Lung (tissue), 12 donors: ENCODE measurements around the gene ABCC11. TPM values are rescaled to one million over a fixed set of nuclear protein-coding genes. Genes with fewer than 3 reads are reported as not detected.

Experiments used
- ATAC-seq: fragments of 200-7000 bp; cut with Tn5 transposase; one replicate; pipeline ENCODE4 v1.9.1; 2020; ENCODE audit warnings: moderate number of reproducible peaks; ENCODE audit not compliant: insufficient read depth, low FRiP score
- DNase-seq, 3 donors: peaks; one replicate each; pipeline ENCODE4 v3.0.0-alpha.2; 2013 to 2017
- H3K27ac ChIP-seq, 2 donors: one replicate each; pipeline ENCODE4 v1.5.1; 2013; ENCODE audit warnings: mild to moderate bottlenecking in 2 of 2, moderate library complexity in 2 of 2, control low read depth in 1 of 2, inconsistent platforms in 1 of 2, low read depth in 1 of 2, low read length in 1 of 2
- H3K27me3 ChIP-seq, 3 donors: one replicate each; pipeline ENCODE4 v1.5.1; 2013; ENCODE audit warnings: low read length in 2 of 3; ENCODE audit not compliant: control insufficient read depth in 3 of 3, insufficient read depth in 3 of 3
- H3K36me3 ChIP-seq, 4 donors: one replicate each; pipeline ENCODE4 v1.5.1; 2013; ENCODE audit warnings: low read length in 4 of 4, mild to moderate bottlenecking in 1 of 4, moderate library complexity in 1 of 4; ENCODE audit not compliant: control insufficient read depth in 4 of 4, insufficient read depth in 4 of 4
- H3K4me1 ChIP-seq, 5 donors: one replicate each; pipeline ENCODE4 v1.5.1; 2013; ENCODE audit warnings: low read length in 5 of 5, mild to moderate bottlenecking in 2 of 5, moderate library complexity in 1 of 5; ENCODE audit not compliant: control insufficient read depth in 5 of 5, insufficient read depth in 5 of 5
- H3K4me3 ChIP-seq: one replicate; pipeline ENCODE4 v1.5.1; 2013; ENCODE audit warnings: mild to moderate bottlenecking, control low read depth, moderate library complexity
- H3K9ac ChIP-seq, 2 donors: one replicate each; pipeline ENCODE4 v1.5.1; 2013; ENCODE audit warnings: low read length in 2 of 2, control low read depth in 1 of 2; ENCODE audit not compliant: insufficient read depth in 1 of 2
- H3K9me3 ChIP-seq, 4 donors: one replicate each; pipeline ENCODE4 v1.5.1; 2013; ENCODE audit warnings: low read length in 3 of 4, mild to moderate bottlenecking in 1 of 4, moderate library complexity in 1 of 4; ENCODE audit not compliant: control insufficient read depth in 4 of 4, insufficient read depth in 3 of 4
- WGBS, 2 donors: extraction: QIAGEN DNeasy Blood & Tissue Kit; methylation state at CpG; one replicate each; pipeline ENCODE4 v1.1.7; 2013; 5-methylcytosine and 5-hydroxymethylcytosine counted together
- polyA plus RNA-seq, 2 donors: library from polyadenylated mRNA; stranded (reverse); fragments of 200-250 nt; gene quantifications; one replicate each; pipeline ENCODE4 v1.2.1, GENCODE V29; 2013
- total RNA-seq, 2 donors: library from RNA; depleted of rRNA in 1 of 2; stranded (reverse); fragments of >200 nt in 1 of 2; gene quantifications; one replicate each; pipeline ENCODE4 v1.2.1, GENCODE V29; 2014 to 2021
- TF ChIP-seq, protein P1 (sequence below): IDR thresholded peaks from 2 replicates; pipeline ENCODE4 v1.5.1; 2012; ENCODE audit warnings: mild to moderate bottlenecking; ENCODE audit errors: control extremely low read depth, extremely low read depth
- donor health status: control.
- donor health status: control.
- donor health status: Bipolar disorder and iron deficiency.
- donor health status: healthy.
- donor health status: DM: yes; HTN: yes; CAD: no.

The ABCC11 gene
- total and polyA plus RNA-seq, 4 donors = 0.08 to 1.3 (median 0.25) TPM

DNA sequence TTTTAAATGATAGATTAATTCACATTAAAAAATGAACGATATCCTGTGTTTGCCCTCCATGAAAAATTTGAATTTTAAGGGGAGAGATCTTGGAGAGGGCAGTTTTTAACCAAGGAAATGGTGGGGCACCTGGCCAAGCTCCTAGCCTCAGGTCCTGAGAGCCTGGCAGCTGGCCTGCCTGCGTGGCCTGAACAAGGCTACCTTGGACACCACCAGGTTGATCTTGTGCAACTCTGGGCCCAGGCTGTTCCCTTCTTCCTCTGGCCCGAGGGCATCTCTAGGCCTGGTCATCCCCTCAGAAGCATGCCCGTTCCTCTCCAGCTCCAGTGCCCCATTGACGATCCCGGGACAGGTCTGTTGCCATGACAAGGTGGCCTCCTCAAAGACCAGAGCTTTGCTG lies 36.6 kb downstream of the ABCC11 start:
- ATAC-seq = no peak
- H3K4me3 ChIP-seq = no peak overlapping the region
- H3K27me3 ChIP-seq = no peaks in the 10 kb centered on the region
- H3K27ac ChIP-seq = no peak overlapping the region
- no peak for DNase-seq
- H3K9me3 ChIP-seq = no peaks in the 10 kb centered on the region
- no peaks in the 10 kb centered on the region for H3K4me1 ChIP-seq
- TF ChIP-seq, protein P1, sequence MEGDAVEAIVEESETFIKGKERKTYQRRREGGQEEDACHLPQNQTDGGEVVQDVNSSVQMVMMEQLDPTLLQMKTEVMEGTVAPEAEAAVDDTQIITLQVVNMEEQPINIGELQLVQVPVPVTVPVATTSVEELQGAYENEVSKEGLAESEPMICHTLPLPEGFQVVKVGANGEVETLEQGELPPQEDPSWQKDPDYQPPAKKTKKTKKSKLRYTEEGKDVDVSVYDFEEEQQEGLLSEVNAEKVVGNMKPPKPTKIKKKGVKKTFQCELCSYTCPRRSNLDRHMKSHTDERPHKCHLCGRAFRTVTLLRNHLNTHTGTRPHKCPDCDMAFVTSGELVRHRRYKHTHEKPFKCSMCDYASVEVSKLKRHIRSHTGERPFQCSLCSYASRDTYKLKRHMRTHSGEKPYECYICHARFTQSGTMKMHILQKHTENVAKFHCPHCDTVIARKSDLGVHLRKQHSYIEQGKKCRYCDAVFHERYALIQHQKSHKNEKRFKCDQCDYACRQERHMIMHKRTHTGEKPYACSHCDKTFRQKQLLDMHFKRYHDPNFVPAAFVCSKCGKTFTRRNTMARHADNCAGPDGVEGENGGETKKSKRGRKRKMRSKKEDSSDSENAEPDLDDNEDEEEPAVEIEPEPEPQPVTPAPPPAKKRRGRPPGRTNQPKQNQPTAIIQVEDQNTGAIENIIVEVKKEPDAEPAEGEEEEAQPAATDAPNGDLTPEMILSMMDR = no peak
- no peaks in the 10 kb centered on the region for H3K36me3 ChIP-seq
- 89% methylated on average over 6 of the region's 6 CpGs for WGBS, 2 donors
- no peak overlapping the region for H3K9ac ChIP-seq

DNA sequence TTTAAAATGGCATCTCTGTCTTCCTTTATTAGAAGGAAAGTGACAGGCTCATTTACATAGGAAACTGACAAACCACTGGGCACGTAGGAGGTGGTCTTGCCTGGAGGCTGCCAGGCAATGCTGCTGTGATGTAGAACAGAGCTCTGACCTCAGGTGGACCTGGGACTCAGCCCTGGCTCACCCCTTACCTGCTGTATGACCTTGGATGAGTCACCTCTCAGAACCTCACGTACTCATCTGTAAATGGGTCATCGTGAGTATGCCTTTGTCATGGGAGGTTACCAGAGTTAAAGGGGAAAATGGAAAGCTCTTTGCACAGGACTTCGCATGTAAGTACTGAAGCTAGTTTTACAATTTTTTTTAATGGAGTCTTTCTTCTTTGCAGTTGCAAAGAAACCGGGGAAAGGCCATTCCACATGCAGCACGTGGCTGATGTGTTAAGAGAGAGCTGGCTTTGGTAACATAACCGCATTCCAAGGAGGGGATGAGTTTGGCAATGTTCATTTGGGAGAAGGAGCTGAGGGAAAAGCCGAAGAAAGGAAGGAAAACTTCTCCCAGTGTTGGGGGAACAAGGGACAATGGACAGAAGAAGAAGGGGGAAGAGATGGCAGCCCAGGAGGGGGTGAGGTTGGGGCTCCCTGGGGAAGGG lies 40.6 kb downstream of the ABCC11 start:
- no peak for ATAC-seq
- WGBS, 2 donors = 75 to 85% methylated on average over 8 of the region's 8 CpGs

DNA sequence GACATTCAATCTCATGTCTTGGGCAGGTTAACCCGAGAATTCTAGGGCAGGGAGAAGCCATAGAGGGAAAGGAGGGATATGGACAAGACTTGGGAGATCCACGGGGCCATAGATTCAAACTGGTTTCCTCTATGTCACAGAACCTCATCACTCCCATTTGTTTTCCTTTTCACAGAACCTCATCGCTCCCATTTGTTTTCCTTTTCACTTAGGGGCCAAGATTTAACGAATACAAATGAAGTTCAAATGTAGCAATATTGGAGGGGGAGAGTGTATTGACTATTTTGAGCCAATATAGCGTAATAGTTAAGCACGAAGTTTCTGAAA lies 42.6 kb downstream of the ABCC11 start:
- 88 to 92% methylated on average over 6 of the region's 6 CpGs for WGBS, 2 donors
- TF ChIP-seq, protein P1 = no peak
- no peaks in the 10 kb centered on the region for H3K27me3 ChIP-seq
- H3K9me3 ChIP-seq = peaks cover 0 to 3% (median 0%) of the 10 kb centered on the region in 4 donors
- H3K9ac ChIP-seq = no peak overlapping the region
- ATAC-seq (no peak), DNase-seq (no peak)
- no peak overlapping the region for H3K4me3 ChIP-seq
- no peak overlapping the region for H3K27ac ChIP-seq
- no peaks in the 10 kb centered on the region for H3K36me3 ChIP-seq
- no peaks in the 10 kb centered on the region for H3K4me1 ChIP-seq

More for the DNA sequence above, 40.6 kb downstream of the ABCC11 start:
- no peak overlapping the region for H3K4me3 ChIP-seq
- no peaks in the 10 kb centered on the region for H3K4me1 ChIP-seq
- H3K27me3 ChIP-seq = no peaks in the 10 kb centered on the region
- H3K36me3 ChIP-seq = no peaks in the 10 kb centered on the region
- H3K9me3 ChIP-seq = peaks cover 0 to 1% (median 0%) of the 10 kb centered on the region in 4 donors
- H3K27ac ChIP-seq = no peak overlapping the region
- TF ChIP-seq, protein P1 = no peak
- peak in 1 of 3 donors; percentile 22 for DNase-seq
- H3K9ac ChIP-seq = no peak overlapping the region
